HG03045 (cell line): Measurements from ENCODE around the gene JUN.

Experiments
- ATAC-seq: cut with Tn5 transposase; IDR thresholded peaks from one replicate; pipeline ENCODE4 v1.9.1; 2021; ENCODE audit warnings: mild to moderate bottlenecking, moderate library complexity; ENCODE audit not compliant: unreplicated experiment

JUN gene

DNA sequence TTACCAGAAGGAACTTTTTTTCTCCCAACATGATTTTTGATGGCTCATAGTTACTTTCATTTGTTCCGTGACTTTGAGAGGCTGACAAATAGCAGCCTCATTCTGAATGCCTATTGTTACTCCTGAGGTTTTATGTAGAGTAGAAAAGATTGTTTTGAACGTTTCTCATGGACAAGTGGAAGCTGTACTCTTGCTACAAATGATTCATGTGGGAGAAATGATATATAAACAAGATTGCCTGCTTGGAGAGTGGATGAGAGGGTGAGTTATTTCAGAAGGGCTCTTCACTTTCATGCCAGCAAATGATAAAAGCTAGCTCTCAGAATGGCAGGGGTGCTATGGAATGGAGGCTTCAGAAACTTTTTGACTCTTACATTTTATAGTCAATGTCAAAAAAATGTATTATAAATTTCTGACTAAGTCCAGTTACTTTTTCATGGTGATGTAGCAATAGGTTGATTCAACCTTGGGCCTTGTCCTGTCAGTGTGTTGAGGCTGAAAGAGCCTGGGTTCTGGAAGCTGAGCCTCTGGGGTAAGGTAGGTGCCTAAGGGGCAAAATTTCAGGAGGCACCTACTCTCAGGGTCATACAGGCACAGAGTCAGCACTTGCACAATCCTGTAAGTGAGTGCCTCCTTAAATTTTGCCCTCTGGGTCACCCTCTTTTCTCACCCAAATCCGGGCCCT lies 19.4 kb downstream of the JUN start:
- no peak for ATAC-seq

- ATAC-seq, result no peak
These were observed 20.6 kb downstream of the JUN start for GRCh38 chr1:58763214-58763613.

GRCh38 chr1:58762806-58763205 lies 21.0 kb downstream of the JUN start:
- ATAC-seq, result no peak

GRCh38 chr1:58755468-58755872 lies 28.4 kb downstream of the JUN start:
- no peak for ATAC-seq

GRCh38 chr1:58754683-58755467 lies 29.0 kb downstream of the JUN start:
- ATAC-seq, result no peak

DNA sequence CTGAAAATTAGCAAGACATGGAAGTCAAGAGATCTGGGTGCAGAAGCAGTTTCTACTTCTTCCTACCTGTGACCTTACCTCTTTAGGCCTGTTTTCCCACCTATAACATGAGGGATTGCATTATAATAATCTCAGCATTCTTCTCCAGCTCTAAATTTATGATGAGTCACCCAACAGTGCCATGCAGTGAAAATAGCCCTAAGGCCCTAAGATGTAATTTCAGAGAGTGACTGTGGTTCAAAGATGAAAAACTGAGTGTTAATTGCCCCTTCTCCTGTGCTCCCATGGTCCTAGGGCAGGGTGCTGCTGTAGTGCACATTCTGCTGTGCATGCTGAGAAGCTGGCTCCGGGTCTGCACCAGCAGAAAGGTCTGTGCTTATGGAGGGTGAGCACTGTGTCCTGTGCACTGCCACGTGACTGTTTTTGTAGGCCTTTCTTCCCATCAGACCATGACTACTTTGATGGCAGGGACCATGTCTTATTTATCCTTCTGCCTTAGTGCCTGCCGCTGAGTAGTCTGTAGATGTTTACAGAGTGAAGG lies 29.7 kb downstream of the JUN start:
- no peak for ATAC-seq

- no peak for ATAC-seq
These were observed 30.4 kb downstream of the JUN start for GRCh38 chr1:58753431-58753866.

- ATAC-seq, result no peak
These were observed 34.2 kb downstream of the JUN start for GRCh38 chr1:58749646-58750045.

GRCh38 chr1:58748666-58749065 lies 35.2 kb downstream of the JUN start:
- no peak for ATAC-seq

DNA sequence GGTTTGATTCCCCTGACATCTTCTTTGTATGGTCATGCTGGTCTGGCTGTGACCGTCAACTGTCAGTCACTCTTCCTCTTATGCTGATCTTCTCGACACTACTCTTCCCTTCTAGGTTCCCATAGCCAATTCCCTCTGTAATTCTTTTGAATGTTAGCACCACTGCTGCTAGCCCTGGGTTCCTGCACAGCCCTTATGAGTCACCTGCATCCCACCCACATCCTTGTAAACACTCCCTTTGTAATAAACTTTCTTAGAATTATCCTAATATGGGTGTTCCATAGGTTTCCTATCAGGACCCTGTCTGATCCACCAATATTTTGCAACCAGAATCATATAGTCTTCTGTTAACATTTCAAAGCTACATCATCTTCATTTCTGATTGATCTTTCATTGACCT lies 37.1 kb downstream of the JUN start:
- no peak for ATAC-seq

DNA sequence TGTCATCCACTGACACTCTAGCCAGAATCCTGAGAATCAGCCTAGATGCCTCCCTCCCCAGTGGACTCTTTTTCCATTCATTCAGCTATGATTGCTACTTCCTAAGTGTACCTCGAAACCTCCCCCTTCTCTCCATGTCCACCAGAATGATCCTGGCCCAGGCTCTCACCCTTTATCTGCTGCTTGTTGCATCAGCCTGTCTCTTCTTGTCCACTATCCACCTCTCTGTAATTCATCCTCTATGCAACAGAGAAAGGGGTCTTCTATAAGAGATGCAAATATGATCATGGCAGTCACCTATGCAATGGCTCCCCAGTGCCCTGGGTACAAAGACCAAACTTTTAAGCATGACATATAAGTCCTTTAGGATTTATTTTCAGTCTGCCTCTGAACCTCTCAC lies 37.7 kb downstream of the JUN start:
- ATAC-seq, result no peak

DNA sequence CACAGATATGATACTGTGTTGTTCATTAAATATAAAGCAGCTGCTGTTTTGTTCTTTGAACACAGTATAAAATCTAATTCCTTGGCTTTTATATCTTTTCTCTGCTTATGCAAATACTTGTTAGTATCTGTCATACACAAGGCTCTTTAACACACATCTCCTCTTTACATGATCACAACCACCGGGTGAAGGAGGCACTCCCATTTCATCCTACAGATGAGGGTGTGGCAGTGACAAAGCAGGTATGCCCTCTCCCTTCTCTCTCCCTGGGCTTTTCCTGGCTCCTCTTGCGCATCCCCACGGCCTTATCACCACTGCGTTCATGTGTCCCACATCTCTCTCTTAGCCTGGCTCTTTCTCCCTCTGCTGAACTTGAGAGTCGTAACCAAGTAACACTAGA lies 38.2 kb downstream of the JUN start:
- no peak for ATAC-seq

- ATAC-seq, result no peak
These were observed 38.7 kb downstream of the JUN start for GRCh38 chr1:58745117-58745516.

DNA sequence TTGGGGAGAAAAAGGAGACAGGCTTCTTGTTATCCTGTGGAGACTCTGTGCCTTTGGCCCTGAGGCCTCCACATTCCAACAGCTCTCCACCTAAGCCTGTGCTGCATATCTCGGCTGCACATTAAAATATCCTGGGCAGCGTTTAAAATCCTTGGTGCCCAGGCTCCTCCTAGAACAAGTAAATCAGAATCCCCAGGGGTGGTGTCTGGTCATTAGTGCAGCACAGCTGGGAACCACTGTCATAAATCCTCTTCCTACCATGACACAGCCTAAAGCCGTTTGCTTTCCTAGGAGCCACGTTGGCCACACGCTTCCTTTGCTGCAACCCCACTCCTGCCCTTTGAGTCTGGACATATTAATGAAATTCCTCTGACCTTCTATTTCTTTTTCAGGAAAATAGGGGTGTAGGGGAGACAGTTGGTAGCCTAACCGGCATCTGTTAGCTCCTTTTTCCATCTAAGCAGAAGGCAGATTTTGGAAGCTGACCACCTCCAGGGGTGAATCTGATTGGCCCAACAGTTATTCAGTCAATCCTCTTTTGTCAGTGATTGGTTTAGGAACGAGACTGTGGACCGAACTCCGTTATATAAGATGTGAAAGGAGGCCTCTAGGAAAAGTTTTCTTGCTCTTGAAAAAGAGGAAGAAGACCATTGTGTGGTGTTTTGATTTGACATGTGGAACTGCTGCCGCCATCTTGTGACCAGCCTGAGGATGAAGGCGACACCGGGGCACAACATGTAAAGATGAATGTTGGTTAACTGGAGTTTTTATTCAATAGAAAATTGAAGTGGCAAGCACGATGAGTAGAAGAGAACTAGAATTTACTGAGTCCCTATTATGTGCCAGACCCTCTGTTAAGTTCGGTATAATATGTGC lies 41.9 kb downstream of the JUN start:
- ATAC-seq, result no peak

- ATAC-seq, result no peak
These were observed 43.9 kb downstream of the JUN start for GRCh38 chr1:58739856-58740466.

GRCh38 chr1:58738876-58739275 lies 45.0 kb downstream of the JUN start:
- ATAC-seq, result no peak

DNA sequence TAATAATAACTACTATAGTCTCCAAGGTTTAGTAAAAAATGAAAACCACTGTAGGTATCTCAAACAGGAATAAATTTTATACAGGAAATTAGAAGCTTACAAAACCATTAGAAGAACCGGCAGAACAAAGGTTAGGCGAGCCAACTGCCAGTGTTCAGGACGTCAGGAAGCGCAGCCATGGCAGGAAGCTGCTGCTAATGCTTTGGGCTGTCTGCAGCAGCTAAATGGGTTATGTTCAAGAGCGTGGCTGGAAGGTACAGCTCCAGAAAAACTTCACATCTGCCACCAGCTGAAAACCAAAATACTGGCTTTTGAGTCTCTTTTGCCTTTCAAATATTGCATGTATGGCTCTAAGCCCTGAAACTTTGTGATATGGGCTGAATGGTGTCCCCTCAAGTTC lies 48.3 kb downstream of the JUN start:
- ATAC-seq, result no peak

GRCh38 chr1:58734630-58735029 lies 49.2 kb downstream of the JUN start:
- no peak for ATAC-seq

GRCh38 chr1:58732087-58732775 lies 51.6 kb downstream of the JUN start:
- ATAC-seq, result no peak
